Gastrocnemius medialis (tissue), 4 donors: Measurements from ENCODE around the gene ZNF516.

Experiments used
- CTCF ChIP-seq, 5 experiments: fragments of 450-650 bp in 3 of 5; fragments of 200-600 bp in 2 of 5; sonication (generic) in 2 of 5; IDR thresholded peaks in 4 of 5; conservative IDR thresholded peaks in 1 of 5; 1 replicate in 4 of 5; 2 replicates in 1 of 5; pipeline ENCODE4 v1.5.1; 2016 to 2019; ENCODE audit warnings: antibody characterized with exemption in 5 of 5, mild to moderate bottlenecking in 3 of 5, moderate library complexity in 3 of 5
- POLR2A ChIP-seq, 2 donors: fragments of 450-650 bp; IDR thresholded peaks; one replicate each; pipeline ENCODE4 v1.6.1; 2017; ENCODE audit warnings: antibody characterized with exemption in 2 of 2, mild to moderate bottlenecking in 2 of 2, moderate library complexity in 2 of 2

GRCh38 chr18:76482971-76483691, 11.9 kb downstream of the ZNF516 start:
- TF ChIP-seq POLR2A (IDR thresholded peaks at IDR 0.05), result no peak
- no peak for TF ChIP-seq CTCF (IDR thresholded peaks at IDR 0.05 in 4 of 5, conservative IDR thresholded peaks at IDR 0.05 in 1 of 5)
